GM12878 (cell line): ENCODE results near the gene PIMREG. TPM values are rescaled to one million over a fixed set of nuclear protein-coding genes. Genes with fewer than 3 reads are reported as not detected.

ENCODE experiments used
- GATAD2B ChIP-seq: fragments of 450-650 bp; conservative IDR thresholded peaks from 2 replicates; pipeline ENCODE4 v1.6.1; 2017; ENCODE audit warnings: low read depth, mild to moderate bottlenecking, moderate library complexity
- SMAD1 ChIP-seq: fragments of 450-650 bp; IDR thresholded peaks from 2 replicates; pipeline ENCODE4 v1.6.1; 2018; ENCODE audit warnings: mild to moderate bottlenecking, low read depth; ENCODE audit not compliant: partially characterized antibody
- SMC3 ChIP-seq: IDR thresholded peaks from 2 replicates; pipeline ENCODE4 v1.6.1; 2011; ENCODE audit warnings: low read length, improper control_type of control experiment, borderline replicate concordance
- polyA plus RNA-seq, 11 experiments: library from polyadenylated mRNA; depleted of rRNA in 4 of 11; unstranded in 6 of 11; stranded (reverse) in 5 of 11; fragments of >200 nt; fragmentation: Nextera tagmentation in 4 of 11; fragmentation: Illumina TruSeq in 1 of 11; extraction: Ambion mirVana in 4 of 11; extraction: Trizol in 1 of 11; gene quantifications; 1 replicate in 1 of 11; 2 replicates in 10 of 11; pipeline versions ENCODE4 v1.2.1 to v1.2.3, GENCODE V29; 2011 to 2016; ENCODE audit warnings: inconsistent platforms in 2 of 11, missing spikeins in 2 of 11, low read depth in 1 of 11
- total RNA-seq, 4 experiments: library from RNA; depleted of rRNA in 3 of 4; stranded (reverse); fragments of >200 nt in 3 of 4; fragmentation: Illumina TruSeq in 1 of 4; extraction: Trizol in 1 of 4; gene quantifications; 2 replicates each; pipeline versions ENCODE4 v1.2.1 to v1.2.3, GENCODE V29; 2013 to 2021
- TF ChIP-seq, protein P1 (sequence below): IDR thresholded peaks from 2 replicates; pipeline ENCODE4 v1.6.1; 2012; ENCODE audit warnings: low read length, inconsistent platforms
- TF ChIP-seq, protein P2 (sequence below): fragments of 450-650 bp; IDR thresholded peaks from 2 replicates; pipeline ENCODE4 v1.6.1; 2017; ENCODE audit warnings: mild to moderate bottlenecking, moderate library complexity

The PIMREG gene
- total and polyA plus RNA-seq, 10 of the 15 experiments (the other 5 are each of a cell fraction or from before 2014, with no cell fraction given) = 2.8 to 35.8 (median 25.2) TPM

DNA sequence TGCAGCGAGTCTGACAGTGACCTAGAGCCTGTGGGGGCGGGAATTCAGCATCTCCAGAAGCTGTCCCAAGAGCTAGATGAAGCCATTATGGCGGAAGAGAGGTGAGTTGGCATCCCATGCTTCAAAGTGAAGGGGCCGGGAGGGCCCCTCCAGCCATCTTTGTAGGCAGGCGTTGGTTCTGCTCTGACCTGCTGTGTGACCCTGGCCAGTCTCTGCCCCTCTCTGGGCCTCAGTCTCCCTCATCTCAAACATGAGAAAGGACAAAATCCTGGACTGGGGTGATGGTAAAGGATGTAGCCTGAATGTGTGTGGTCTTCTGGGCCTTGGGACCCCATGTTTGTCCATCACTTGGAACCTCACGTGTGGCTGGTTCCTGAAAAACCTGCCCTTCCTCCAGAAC lies 5.1 kb downstream of the PIMREG start (continued):
- TF ChIP-seq, protein P1, sequence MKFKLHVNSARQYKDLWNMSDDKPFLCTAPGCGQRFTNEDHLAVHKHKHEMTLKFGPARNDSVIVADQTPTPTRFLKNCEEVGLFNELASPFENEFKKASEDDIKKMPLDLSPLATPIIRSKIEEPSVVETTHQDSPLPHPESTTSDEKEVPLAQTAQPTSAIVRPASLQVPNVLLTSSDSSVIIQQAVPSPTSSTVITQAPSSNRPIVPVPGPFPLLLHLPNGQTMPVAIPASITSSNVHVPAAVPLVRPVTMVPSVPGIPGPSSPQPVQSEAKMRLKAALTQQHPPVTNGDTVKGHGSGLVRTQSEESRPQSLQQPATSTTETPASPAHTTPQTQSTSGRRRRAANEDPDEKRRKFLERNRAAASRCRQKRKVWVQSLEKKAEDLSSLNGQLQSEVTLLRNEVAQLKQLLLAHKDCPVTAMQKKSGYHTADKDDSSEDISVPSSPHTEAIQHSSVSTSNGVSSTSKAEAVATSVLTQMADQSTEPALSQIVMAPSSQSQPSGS = no peak
- TF ChIP-seq SMAD1 (no peak), SMC3 (no peak), GATAD2B (no peak)
- TF ChIP-seq, protein P2, sequence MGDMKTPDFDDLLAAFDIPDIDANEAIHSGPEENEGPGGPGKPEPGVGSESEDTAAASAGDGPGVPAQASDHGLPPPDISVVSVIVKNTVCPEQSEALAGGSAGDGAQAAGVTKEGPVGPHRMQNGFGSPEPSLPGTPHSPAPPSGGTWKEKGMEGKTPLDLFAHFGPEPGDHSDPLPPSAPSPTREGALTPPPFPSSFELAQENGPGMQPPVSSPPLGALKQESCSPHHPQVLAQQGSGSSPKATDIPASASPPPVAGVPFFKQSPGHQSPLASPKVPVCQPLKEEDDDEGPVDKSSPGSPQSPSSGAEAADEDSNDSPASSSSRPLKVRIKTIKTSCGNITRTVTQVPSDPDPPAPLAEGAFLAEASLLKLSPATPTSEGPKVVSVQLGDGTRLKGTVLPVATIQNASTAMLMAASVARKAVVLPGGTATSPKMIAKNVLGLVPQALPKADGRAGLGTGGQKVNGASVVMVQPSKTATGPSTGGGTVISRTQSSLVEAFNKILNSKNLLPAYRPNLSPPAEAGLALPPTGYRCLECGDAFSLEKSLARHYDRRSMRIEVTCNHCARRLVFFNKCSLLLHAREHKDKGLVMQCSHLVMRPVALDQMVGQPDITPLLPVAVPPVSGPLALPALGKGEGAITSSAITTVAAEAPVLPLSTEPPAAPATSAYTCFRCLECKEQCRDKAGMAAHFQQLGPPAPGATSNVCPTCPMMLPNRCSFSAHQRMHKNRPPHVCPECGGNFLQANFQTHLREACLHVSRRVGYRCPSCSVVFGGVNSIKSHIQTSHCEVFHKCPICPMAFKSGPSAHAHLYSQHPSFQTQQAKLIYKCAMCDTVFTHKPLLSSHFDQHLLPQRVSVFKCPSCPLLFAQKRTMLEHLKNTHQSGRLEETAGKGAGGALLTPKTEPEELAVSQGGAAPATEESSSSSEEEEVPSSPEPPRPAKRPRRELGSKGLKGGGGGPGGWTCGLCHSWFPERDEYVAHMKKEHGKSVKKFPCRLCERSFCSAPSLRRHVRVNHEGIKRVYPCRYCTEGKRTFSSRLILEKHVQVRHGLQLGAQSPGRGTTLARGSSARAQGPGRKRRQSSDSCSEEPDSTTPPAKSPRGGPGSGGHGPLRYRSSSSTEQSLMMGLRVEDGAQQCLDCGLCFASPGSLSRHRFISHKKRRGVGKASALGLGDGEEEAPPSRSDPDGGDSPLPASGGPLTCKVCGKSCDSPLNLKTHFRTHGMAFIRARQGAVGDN = no peak
